Endodermal cell (in vitro differentiated cells): ENCODE data around the gene CES3. TPM values are rescaled to one million over a fixed set of nuclear protein-coding genes. Genes with fewer than 3 reads are reported as not detected.
A peak's percentile ranks its signal among the peaks of the same experiment; 100 is the strongest.
"Not testable (repeated sequence)": the region's sequence is repeated elsewhere in the genome, so short reads cannot be mapped to it uniquely, and the experiment has no call there.

Source experiments
- DNase-seq: peaks from one replicate; pipeline ENCODE4 v3.0.0-alpha.2; 2017
- H3K27ac ChIP-seq: 2 replicates; pipeline ENCODE4 v1.5.1; 2013; ENCODE audit warnings: mild to moderate bottlenecking, low read depth, low read length, moderate library complexity
- H3K27me3 ChIP-seq: 2 replicates; pipeline ENCODE4 v1.6.1; 2013; ENCODE audit warnings: mild to moderate bottlenecking, low read length, moderate library complexity; ENCODE audit not compliant: insufficient read depth, control insufficient read depth, poor library complexity, severe bottlenecking
- H3K36me3 ChIP-seq: 2 replicates; pipeline ENCODE4 v1.7.0; 2013; ENCODE audit warnings: mild to moderate bottlenecking, low read length, moderate library complexity; ENCODE audit not compliant: control insufficient read depth, insufficient read depth
- H3K4me1 ChIP-seq: one replicate; pipeline ENCODE4 v1.7.0; 2013; ENCODE audit warnings: low read length; ENCODE audit not compliant: control insufficient read depth, insufficient read depth
- H3K4me3 ChIP-seq: 2 replicates; pipeline ENCODE4 v1.5.1; 2013; ENCODE audit warnings: mild to moderate bottlenecking, low read length, moderate library complexity
- H3K9ac ChIP-seq: 2 replicates; pipeline ENCODE4 v1.6.1; 2013; ENCODE audit warnings: mild to moderate bottlenecking, low read length, moderate library complexity; ENCODE audit not compliant: poor library complexity, severe bottlenecking; ENCODE audit errors: extremely low read depth
- H3K9me3 ChIP-seq: 2 replicates; pipeline ENCODE4 v1.6.1; 2013; ENCODE audit warnings: mild to moderate bottlenecking, low read length, moderate library complexity; ENCODE audit not compliant: control insufficient read depth
- H3K27ac Mint-ChIP-seq: 2 replicates; pipeline ENCODE4 v1.8.0; 2020; ENCODE audit warnings: mixed read lengths
- H3K27me3 Mint-ChIP-seq: 2 replicates; pipeline ENCODE4 v1.8.0; 2021; ENCODE audit warnings: mild to moderate bottlenecking, mixed read lengths; ENCODE audit not compliant: insufficient read depth
- H3K36me3 Mint-ChIP-seq: 2 replicates; pipeline ENCODE4 v1.8.0; 2020; ENCODE audit warnings: low read depth, mixed read lengths
- H3K4me1 Mint-ChIP-seq: 2 replicates; pipeline ENCODE4 v1.8.0; 2020; ENCODE audit warnings: mixed read lengths
- H3K4me3 Mint-ChIP-seq: 2 replicates; pipeline ENCODE4 v1.8.0; 2020; ENCODE audit warnings: mild to moderate bottlenecking, moderate library complexity, mixed read lengths
- H3K9me3 Mint-ChIP-seq: 2 replicates; pipeline ENCODE4 v1.8.0; 2020; ENCODE audit warnings: mild to moderate bottlenecking, mixed read lengths
- WGBS, 2 experiments: methylation state at CpG; one replicate each; pipeline versions ENCODE4 v1.1.5 to v1.1.7; 2013; ENCODE audit warnings: missing lambda C conversion rate in 2 of 2, mixed read lengths in 1 of 2; ENCODE audit not compliant: insufficient coverage in 1 of 2, insufficient read length in 1 of 2; 5-methylcytosine and 5-hydroxymethylcytosine counted together
- total RNA-seq, 2 donors: library from RNA; stranded (reverse); fragmentation: NEBNext Ultra II Directional in 1 of 2; extraction: Animal tissue kit (Norgen Biotek cat#: 25700) in 1 of 2; gene quantifications; 2 replicates in 1 of 2; 3 replicates in 1 of 2; pipeline ENCODE4 v1.2.1, GENCODE V29; 2021
- TF ChIP-seq, protein P1 (sequence below): fragments of 200-600 bp; sonication (generic); conservative IDR thresholded peaks from 2 replicates; pipeline ENCODE4 v1.5.0; 2021; ENCODE audit warnings: antibody characterized with exemption, mild to moderate bottlenecking

The CES3 gene
- total RNA-seq, 2 donors from 2014 or later = 2.7 to 3.8 TPM

DNA sequence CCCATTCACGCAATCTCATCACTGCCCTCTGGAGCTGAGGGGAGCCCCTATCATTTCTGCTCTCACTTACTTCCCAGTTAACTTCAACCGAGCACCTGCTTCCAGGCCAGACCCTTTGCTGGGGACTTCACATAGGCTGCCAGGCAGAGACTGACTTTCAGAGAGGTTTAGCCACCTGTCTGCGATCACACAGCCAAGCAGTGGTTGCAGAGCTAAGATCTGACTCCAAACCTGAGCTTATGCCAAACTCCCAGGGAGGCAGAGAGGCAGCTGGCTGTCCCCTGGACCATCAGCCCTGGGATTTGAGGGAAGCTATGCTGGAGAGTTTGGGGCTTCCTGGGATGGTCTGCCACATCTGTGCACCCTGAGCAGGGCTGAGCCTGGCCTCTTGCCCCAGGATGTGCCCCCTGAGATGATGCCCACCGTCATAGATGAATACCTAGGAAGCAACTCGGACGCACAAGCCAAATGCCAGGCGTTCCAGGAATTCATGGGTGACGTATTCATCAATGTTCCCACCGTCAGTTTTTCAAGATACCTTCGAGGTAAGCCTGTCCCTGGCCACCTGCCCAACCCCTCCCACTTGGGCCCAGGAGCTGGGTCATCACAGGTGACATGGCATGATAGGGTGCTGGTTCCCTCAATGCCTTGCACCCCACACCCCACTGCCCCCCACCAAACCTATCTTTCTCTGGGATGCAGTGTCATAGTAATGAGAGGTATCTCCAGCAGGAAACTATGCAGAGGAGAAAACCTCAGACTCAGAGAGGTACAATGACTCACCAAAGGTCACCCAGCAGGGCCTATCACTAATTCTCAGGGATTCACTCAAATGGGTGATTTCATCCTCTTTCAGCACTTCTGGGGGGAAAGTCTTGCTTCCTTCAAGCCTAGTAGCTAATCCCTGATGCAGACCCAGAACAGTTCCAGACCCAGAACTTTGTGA, 10.0 kb downstream of the CES3 start:
- Mint-ChIP-seq H3K9me3 (peaks cover 9% of the 10 kb centered on the region), H3K27ac (no peak overlapping the region), H3K4me3 (no peak overlapping the region), H3K27me3 (no peaks in the 10 kb centered on the region), H3K36me3 (no peaks in the 10 kb centered on the region), H3K4me1 (no peaks in the 10 kb centered on the region)
- Histone ChIP-seq H3K27me3 (no peaks in the 10 kb centered on the region), H3K36me3 (no peaks in the 10 kb centered on the region), H3K4me1 (no peaks in the 10 kb centered on the region), H3K9ac (no peak overlapping the region), H3K27ac (no peak overlapping the region), H3K9me3 (no peaks in the 10 kb centered on the region), H3K4me3 (no peak overlapping the region)
- WGBS, 2 experiments = 88 to 89% methylated on average over 7 to 10 of the region's 10 CpGs
- no peak for DNase-seq
- TF ChIP-seq, protein P1, sequence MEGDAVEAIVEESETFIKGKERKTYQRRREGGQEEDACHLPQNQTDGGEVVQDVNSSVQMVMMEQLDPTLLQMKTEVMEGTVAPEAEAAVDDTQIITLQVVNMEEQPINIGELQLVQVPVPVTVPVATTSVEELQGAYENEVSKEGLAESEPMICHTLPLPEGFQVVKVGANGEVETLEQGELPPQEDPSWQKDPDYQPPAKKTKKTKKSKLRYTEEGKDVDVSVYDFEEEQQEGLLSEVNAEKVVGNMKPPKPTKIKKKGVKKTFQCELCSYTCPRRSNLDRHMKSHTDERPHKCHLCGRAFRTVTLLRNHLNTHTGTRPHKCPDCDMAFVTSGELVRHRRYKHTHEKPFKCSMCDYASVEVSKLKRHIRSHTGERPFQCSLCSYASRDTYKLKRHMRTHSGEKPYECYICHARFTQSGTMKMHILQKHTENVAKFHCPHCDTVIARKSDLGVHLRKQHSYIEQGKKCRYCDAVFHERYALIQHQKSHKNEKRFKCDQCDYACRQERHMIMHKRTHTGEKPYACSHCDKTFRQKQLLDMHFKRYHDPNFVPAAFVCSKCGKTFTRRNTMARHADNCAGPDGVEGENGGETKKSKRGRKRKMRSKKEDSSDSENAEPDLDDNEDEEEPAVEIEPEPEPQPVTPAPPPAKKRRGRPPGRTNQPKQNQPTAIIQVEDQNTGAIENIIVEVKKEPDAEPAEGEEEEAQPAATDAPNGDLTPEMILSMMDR = no peak

DNA sequence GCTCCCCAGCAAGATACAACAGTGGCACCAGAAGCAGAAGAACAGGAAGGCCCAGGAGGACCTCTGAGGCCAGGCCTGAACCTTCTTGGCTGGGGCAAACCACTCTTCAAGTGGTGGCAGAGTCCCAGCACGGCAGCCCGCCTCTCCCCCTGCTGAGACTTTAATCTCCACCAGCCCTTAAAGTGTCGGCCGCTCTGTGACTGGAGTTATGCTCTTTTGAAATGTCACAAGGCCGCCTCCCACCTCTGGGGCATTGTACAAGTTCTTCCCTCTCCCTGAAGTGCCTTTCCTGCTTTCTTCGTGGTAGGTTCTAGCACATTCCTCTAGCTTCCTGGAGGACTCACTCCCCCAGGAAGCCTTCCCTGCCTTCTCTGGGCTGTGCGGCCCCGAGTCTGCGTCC, 11.9 kb downstream of the CES3 start:
- H3K9ac ChIP-seq = no peak overlapping the region
- H3K27me3 ChIP-seq = no peaks in the 10 kb centered on the region
- no peaks in the 10 kb centered on the region for H3K36me3 ChIP-seq
- Mint-ChIP-seq H3K4me3 (no peak overlapping the region), H3K9me3 (peaks cover 9% of the 10 kb centered on the region), H3K4me1 (no peaks in the 10 kb centered on the region), H3K27ac (no peak overlapping the region), H3K27me3 (peaks cover 1% of the 10 kb centered on the region), H3K36me3 (no peaks in the 10 kb centered on the region)
- no peaks in the 10 kb centered on the region for H3K4me1 ChIP-seq
- DNase-seq = peak; percentile 61
- H3K27ac ChIP-seq = no peak overlapping the region
- H3K9me3 ChIP-seq = no peaks in the 10 kb centered on the region
- no peak overlapping the region for H3K4me3 ChIP-seq
- TF ChIP-seq, protein P1 = no peak
- 75 to 83% methylated on average over 8 to 9 of the region's 9 CpGs for WGBS, 2 experiments

DNA sequence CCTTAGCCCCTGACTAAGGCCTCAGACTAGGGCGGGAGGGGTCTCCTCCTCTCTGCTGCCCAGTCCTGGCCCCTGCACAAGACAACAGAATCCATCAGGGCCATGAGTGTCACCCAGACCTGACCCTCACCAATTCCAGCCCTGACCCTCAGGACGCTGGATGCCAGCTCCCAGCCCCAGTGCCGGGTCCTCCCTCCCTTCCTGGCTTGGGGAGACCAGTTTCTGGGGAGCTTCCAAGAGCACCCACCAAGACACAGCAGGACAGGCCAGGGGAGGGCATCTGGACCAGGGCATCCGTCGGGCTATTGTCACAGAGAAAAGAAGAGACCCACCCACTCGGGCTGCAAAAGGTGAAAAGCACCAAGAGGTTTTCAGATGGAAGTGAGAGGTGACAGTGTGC, 12.7 kb downstream of the CES3 start:
- H3K36me3 Mint-ChIP-seq = no peaks in the 10 kb centered on the region
- Histone ChIP-seq H3K4me1 (no peaks in the 10 kb centered on the region), H3K36me3 (no peaks in the 10 kb centered on the region), H3K9ac (no peak overlapping the region), H3K4me3 (no peak overlapping the region), H3K27me3 (no peaks in the 10 kb centered on the region), H3K27ac (no peak overlapping the region), H3K9me3 (no peaks in the 10 kb centered on the region)
- no peak overlapping the region for H3K27ac Mint-ChIP-seq
- H3K4me1 Mint-ChIP-seq = no peaks in the 10 kb centered on the region
- H3K27me3 Mint-ChIP-seq = peaks cover 1% of the 10 kb centered on the region
- no peak overlapping the region for H3K4me3 Mint-ChIP-seq
- 84 to 94% methylated on average over 6 of the region's 6 CpGs for WGBS, 2 experiments
- peaks cover 9% of the 10 kb centered on the region for H3K9me3 Mint-ChIP-seq
- TF ChIP-seq, protein P1 = no peak
- DNase-seq = no peak

DNA sequence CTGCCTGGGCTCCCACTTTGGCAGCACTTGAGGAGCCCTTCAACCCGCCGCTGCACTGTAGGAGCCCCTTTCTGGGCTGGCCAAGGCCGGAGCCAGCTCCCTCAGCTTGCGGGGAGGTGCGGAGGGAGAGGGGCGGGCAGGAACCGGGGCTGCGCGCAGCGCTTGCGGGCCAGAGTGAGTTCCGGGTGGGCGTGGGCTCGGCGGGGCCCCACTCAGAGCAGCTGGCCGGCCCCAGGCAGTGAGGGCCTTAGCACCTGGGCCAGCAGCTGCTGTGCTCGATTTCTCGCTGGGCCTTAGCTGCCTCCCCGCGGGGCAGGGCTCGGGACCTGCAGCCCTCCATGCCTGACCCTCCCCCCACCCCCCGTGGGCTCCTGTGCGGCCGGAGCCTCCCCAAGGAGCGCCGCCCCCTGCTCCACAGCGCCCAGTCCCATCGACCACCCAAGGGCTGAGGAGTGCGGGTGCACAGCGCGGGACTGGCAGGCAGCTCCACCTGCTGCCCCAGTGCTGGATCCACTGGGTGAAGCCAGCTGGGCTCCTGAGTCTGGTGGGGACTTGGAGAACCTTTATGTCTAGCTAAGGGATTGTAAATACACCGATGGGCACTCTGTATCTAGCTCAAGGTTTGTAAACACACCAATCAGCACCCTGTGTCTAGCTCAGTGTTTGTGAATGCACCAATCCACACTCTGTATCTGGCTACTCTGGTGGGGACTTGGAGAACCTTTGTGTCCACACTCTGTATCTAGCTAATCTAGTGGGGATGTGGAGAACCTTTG, 13.3 kb downstream of the CES3 start:
- not testable (repeated sequence) for H3K27me3 Mint-ChIP-seq

DNA sequence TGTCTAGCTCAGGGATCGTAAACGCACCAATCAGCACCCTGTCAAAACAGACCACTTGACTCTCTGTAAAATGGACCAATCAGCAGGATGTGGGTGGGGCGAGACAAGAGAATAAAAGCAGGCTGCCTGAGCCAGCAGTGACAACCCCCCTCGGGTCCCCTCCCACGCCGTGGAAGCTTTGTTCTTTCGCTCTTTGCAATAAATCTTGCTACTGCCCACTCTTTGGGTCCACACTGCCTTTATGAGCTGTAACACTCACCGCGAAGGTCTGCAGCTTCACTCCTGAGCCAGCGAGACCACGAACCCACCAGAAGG, 13.8 kb downstream of the CES3 start:
- H3K27ac Mint-ChIP-seq, H3K27me3 Mint-ChIP-seq, H3K9me3 ChIP-seq, H3K27ac ChIP-seq, H3K4me3 ChIP-seq, H3K36me3 ChIP-seq, H3K9me3 Mint-ChIP-seq, H3K4me1 ChIP-seq, H3K36me3 Mint-ChIP-seq, H3K27me3 ChIP-seq, H3K9ac ChIP-seq, H3K4me1 Mint-ChIP-seq, H3K4me3 Mint-ChIP-seq, DNase-seq: not testable (repeated sequence)
- WGBS, 2 experiments = 89 to 92% methylated on average over 9 to 11 of the region's 11 CpGs

More for the DNA sequence above, 13.3 kb downstream of the CES3 start:
- H3K36me3 Mint-ChIP-seq, H3K4me3 Mint-ChIP-seq, H3K4me1 ChIP-seq, H3K36me3 ChIP-seq, H3K4me3 ChIP-seq, DNase-seq, H3K9ac ChIP-seq, H3K9me3 ChIP-seq, H3K27ac ChIP-seq, H3K9me3 Mint-ChIP-seq, H3K27me3 ChIP-seq, H3K4me1 Mint-ChIP-seq, H3K27ac Mint-ChIP-seq: not testable (repeated sequence)
- WGBS, 2 experiments = 96 to 97% methylated on average over 12 to 31 of the region's 32 CpGs
